Nephron progenitor cell (in vitro differentiated cells): ENCODE measurements around the gene NECAB2.

Source experiments
- DNase-seq: peaks from one replicate; pipeline ENCODE4 v3.0.0; 2021
- H3K27ac Mint-ChIP-seq: 2 replicates; pipeline ENCODE4 v1.8.0; 2021; ENCODE audit warnings: mild to moderate bottlenecking, moderate library complexity, mixed read lengths
- H3K27me3 Mint-ChIP-seq: 2 replicates; pipeline ENCODE4 v1.8.0; 2021; ENCODE audit warnings: mild to moderate bottlenecking, low read depth, mixed read lengths; ENCODE audit not compliant: poor library complexity
- H3K36me3 Mint-ChIP-seq: 2 replicates; pipeline ENCODE4 v1.8.0; 2021; ENCODE audit warnings: low read depth, mixed read lengths
- H3K4me1 Mint-ChIP-seq: 2 replicates; pipeline ENCODE4 v1.8.0; 2021; ENCODE audit warnings: mixed read lengths
- H3K4me3 Mint-ChIP-seq: 2 replicates; pipeline ENCODE4 v1.8.0; 2021; ENCODE audit warnings: mild to moderate bottlenecking, moderate library complexity, mixed read lengths
- H3K9me3 Mint-ChIP-seq: 2 replicates; pipeline ENCODE4 v1.8.0; 2021; ENCODE audit warnings: mild to moderate bottlenecking, moderate library complexity, mixed read lengths
- CTCF ChIP-seq: fragments of 200-600 bp; sonication (generic); IDR thresholded peaks from 2 replicates; pipeline ENCODE4 v1.5.0; 2021; ENCODE audit warnings: antibody characterized with exemption

The NECAB2 gene

DNA sequence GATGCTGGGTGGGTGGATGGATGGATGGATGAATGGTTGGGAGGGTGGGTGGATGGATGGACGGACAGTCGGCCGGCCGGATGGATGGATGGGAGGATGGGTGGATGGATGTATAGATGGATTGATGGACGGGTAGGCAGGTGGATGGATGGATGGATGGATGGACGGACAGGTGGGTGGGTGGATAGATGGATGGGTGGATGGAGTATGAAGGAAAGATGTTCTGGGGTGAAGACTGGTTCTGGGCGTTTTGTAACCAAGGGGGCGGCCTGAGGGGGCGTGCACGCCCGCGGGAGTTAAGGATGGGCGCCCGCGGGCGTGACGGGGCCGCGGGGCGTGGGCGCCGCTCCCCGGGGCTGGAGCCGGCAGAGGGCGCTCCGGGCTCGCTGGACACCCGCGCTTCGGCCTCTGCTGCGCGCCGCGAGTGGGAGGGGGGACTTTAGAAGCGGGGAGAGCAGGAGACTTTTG lies at the start of gene NECAB2:
TSS of gene NECAB2 (plus strand) at position 407 of the 468 bp plus-strand sequence. CDS start 405 bp downstream, outside the sequence.
- H3K4me1 Mint-ChIP-seq: peaks cover 11% of the 10 kb centered on the region
- H3K27ac Mint-ChIP-seq: no peak within 1 kb of the TSS
- peak within 1 kb of the TSS; percentile 86 for H3K4me3 Mint-ChIP-seq
- peaks cover 32% of the 10 kb centered on the region for H3K27me3 Mint-ChIP-seq
- H3K9me3 Mint-ChIP-seq: no peaks in the 10 kb centered on the region
- TF ChIP-seq CTCF: peak; percentile 49
- DNase-seq: peak; percentile 79
- H3K36me3 Mint-ChIP-seq: no peaks in the 10 kb centered on the region

DNA sequence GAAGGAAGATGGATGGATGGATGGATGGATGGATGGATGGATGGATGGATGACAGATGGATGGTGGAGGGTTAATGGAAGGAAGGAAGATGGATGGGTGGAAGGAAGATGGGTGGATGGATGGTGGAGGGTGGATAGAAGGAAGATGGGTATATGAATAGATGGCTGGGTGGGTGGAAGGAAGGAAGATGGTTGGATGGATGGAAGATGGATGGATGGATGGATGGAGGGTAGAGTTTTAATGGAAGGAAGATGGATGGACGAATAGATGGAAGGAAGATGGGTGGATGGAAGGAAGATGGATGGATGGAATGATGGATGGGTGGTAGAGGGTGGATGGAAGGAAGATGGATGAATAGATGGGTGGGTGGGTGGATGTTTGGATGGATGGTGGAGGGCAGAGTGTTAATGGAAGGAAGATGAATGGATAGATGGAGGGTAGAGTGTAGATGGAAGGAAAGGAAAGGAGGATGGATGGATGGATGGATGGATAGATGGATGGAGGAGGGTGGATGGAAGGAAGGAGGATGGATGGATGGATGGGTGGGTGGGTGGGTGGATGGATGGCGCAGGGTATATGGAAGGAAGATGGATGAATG lies 47.1 kb upstream of the NECAB2 start:
- Mint-ChIP-seq H3K9me3 (no peaks in the 10 kb centered on the region), H3K4me1 (peaks cover 40% of the 10 kb centered on the region), H3K36me3 (peaks cover 46% of the 10 kb centered on the region), H3K27me3 (no peaks in the 10 kb centered on the region), H3K4me3 (no peak overlapping the region), H3K27ac (peak overlapping the region; percentile 30)
- DNase-seq: no peak
- TF ChIP-seq CTCF: no peak

DNA sequence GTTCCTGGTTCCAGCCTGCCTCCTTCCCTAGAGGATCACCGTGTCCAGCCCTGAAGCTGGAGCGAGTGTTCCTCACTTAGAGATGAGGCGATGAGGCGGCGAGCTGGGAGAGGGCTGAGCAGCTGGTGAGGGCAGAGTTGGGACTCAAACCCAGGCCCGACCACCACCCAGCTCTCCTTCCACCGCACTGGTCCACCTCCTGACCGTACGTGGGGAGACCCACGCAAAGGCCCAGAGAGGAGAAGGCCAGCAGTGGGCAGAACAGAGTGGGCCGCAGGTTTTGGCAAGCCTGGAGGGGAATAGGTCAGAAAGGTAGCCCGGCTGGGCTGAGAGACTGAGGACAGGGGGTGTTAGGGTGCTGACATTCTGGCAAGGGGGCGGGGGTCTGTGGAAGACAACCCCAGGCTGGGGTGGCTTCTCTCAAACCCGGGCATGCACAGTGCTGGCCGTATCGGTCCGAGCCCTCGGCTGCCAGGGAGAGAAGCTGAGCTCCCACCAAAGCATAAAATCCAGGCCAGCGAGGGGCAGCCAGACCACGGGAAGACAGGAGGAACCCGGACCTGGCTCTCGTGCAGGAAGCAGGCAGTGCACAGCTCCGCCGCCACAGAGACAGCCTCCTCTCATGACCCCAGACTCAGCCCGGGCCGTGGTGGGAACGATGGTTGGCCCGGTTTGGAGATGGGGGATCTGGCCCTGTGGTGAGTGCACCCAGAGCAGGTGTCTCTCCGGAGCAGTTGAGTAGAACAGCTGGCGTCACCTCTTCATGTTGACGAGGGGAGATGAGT lies 44.3 kb upstream of the NECAB2 start:
- DNase-seq: no peak
- H3K27ac Mint-ChIP-seq: peak overlapping the region; percentile 57
- peaks cover 51% of the 10 kb centered on the region for H3K4me1 Mint-ChIP-seq
- H3K4me3 Mint-ChIP-seq: no peak overlapping the region
- no peaks in the 10 kb centered on the region for H3K9me3 Mint-ChIP-seq
- H3K27me3 Mint-ChIP-seq: peaks cover 14% of the 10 kb centered on the region
- TF ChIP-seq CTCF: no peak
- H3K36me3 Mint-ChIP-seq: peaks cover 22% of the 10 kb centered on the region

- no peaks in the 10 kb centered on the region for H3K9me3 Mint-ChIP-seq
- TF ChIP-seq CTCF: no peak
- H3K4me3 Mint-ChIP-seq: no peak overlapping the region
- no peak overlapping the region for H3K27ac Mint-ChIP-seq
- H3K4me1 Mint-ChIP-seq: peaks cover 53% of the 10 kb centered on the region
- H3K27me3 Mint-ChIP-seq: peaks cover 14% of the 10 kb centered on the region
- DNase-seq: no peak
- H3K36me3 Mint-ChIP-seq: peaks cover 13% of the 10 kb centered on the region
These were observed 43.4 kb upstream of the NECAB2 start for GRCh38 chr16:83924686-83925085.

DNA sequence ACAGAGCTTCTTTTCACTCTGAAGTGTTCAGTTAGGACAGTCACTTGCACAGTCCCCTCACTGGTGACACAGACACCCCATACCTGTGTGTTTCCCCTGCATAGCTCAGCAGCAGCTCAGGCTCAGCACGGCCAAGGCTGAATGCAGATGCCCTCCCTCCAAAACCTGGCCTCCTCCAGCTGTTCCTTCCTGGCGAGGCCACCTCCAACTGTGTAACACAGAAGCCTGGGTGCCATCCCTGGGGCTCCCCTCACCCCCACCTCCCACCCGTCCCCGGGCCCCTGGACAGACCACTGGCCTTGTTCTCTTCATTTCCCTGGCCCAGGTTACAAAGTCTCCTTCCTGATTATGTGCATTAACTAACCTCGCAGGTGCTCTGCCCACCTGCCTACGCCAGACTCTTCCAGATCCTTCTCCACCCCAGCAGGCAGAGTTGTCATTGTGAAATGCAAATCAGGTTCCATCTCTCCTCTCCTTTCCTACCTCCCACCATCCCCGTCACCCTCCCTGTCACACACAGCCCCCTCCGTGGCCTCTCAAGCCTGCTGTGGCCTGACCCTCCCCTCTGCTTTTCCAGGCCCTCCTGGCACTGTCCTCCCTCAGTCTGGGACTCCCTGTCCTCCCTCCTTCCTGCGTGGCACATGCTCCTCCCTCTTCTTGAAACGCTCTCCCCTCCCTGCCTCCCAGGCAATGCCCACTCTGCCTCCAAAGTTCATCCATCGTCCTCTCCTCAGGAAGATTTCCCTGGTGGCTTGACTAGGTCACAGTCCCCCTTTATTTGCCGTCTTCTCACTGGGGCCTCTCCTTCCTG lies 42.7 kb upstream of the NECAB2 start:
- no peak overlapping the region for H3K4me3 Mint-ChIP-seq
- DNase-seq: no peak
- H3K27ac Mint-ChIP-seq: peak overlapping the region; percentile 88
- no peak for TF ChIP-seq CTCF
- H3K36me3 Mint-ChIP-seq: peaks cover 6% of the 10 kb centered on the region
- H3K27me3 Mint-ChIP-seq: peaks cover 16% of the 10 kb centered on the region
- H3K4me1 Mint-ChIP-seq: peaks cover 59% of the 10 kb centered on the region
- H3K9me3 Mint-ChIP-seq: no peaks in the 10 kb centered on the region
